Measurements from ENCODE around the gene TMEM164. TPM values are rescaled to one million over a fixed set of nuclear protein-coding genes. Genes with fewer than 3 reads are reported as not detected.
"Not testable (repeated sequence)": the region's sequence is repeated elsewhere in the genome, so short reads cannot be mapped to it uniquely, and the experiment has no call there.

Gene TMEM164
- total RNA-seq, 1 donor from 2014 or later = 48.3 TPM

DNA sequence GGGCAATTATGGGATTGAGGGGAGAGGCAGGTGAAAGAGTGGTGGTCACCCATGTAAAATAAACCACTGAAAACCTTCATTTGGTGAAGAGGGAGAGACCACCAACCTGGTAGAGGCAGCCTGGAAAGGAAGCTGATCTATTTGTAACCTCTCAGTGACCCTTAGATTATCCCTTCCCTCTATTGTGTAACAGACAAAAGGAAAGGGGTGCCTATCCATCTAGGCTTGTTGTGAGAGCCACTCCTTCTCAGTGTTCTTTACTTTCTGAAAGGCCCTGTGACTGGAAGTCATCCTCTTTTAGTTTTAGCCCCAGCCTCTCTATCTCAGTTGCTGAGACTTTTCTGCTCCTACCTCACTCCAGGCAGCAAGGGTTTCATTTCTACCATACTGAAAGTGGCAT, 142.4 kb downstream of the TMEM164 start:
- no peak overlapping the region for H3K4me3 ChIP-seq
- no peaks in the 10 kb centered on the region for H3K9me3 ChIP-seq (replicated peaks)
- TF ChIP-seq, protein P1, sequence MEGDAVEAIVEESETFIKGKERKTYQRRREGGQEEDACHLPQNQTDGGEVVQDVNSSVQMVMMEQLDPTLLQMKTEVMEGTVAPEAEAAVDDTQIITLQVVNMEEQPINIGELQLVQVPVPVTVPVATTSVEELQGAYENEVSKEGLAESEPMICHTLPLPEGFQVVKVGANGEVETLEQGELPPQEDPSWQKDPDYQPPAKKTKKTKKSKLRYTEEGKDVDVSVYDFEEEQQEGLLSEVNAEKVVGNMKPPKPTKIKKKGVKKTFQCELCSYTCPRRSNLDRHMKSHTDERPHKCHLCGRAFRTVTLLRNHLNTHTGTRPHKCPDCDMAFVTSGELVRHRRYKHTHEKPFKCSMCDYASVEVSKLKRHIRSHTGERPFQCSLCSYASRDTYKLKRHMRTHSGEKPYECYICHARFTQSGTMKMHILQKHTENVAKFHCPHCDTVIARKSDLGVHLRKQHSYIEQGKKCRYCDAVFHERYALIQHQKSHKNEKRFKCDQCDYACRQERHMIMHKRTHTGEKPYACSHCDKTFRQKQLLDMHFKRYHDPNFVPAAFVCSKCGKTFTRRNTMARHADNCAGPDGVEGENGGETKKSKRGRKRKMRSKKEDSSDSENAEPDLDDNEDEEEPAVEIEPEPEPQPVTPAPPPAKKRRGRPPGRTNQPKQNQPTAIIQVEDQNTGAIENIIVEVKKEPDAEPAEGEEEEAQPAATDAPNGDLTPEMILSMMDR (IDR thresholded peaks at IDR 0.05; ENCODE audit: borderline replicate concordance) = no peak
- H3K27ac ChIP-seq (replicated peaks) = peak overlapping the region; percentile 51
- no peak for DNase-seq
- H3K4me1 ChIP-seq = peaks cover 43% of the 10 kb centered on the region
- intact Hi-C loops (cut with micrococcal nuclease) = loop anchor here (5.0 kb wide), 1 partner anchor 233 kb away; no protein-coding TSS in a partner anchor
- no peaks in the 10 kb centered on the region for H3K36me3 ChIP-seq
- no peaks in the 10 kb centered on the region for H3K27me3 ChIP-seq (ENCODE audit: low read depth)

DNA sequence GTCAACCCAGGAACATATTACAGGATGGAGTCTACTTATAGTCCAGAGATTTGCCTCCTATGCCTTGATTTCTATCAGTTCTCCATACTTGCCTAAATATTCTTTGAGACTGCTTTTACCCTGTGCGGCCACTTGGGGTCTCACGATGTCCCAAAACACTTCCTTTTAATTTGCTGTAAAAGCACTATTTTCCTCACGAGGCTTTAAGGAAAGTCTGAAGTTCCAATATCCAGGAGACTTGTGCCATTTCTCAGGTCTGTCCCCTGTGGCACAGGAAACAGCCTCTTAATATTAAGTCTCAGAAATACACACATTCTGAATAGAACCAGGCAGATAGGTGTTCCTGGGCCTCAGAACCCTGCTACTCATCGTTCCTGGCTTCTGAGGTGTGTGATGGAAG, 142.9 kb downstream of the TMEM164 start:
- intact Hi-C loops (cut with micrococcal nuclease) = loop anchor here (5.0 kb wide), 1 partner anchor 234 kb away; no protein-coding TSS in a partner anchor
- TF ChIP-seq, protein P1 (IDR thresholded peaks at IDR 0.05; ENCODE audit: borderline replicate concordance) = peak; percentile 57
- Histone ChIP-seq H3K27ac (replicated peaks) (peak overlapping the region; percentile 33), H3K9me3 (replicated peaks) (no peaks in the 10 kb centered on the region), H3K4me1 (peaks cover 43% of the 10 kb centered on the region), H3K27me3 (ENCODE audit: low read depth) (no peaks in the 10 kb centered on the region), H3K36me3 (no peaks in the 10 kb centered on the region), H3K4me3 (no peak overlapping the region)
- no peak for DNase-seq

DNA sequence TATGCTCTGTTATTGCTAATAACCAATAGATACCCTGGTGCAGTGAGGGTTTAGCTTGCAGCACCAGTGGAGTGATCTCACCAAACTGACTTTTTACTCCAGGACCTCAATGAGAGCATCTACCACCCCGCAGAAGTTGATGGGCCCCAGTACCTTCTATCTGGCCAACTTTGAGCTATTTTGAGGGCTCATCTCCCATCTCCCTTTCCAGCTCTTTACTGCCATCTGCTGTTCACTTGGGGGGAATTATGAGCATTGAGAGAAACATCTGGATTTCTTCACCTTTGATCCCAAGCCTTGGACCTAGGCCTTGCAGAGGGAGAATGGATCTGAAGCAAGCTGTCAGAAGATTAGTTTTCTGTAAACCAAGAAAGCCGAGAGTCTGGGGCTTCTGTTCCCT, 143.6 kb downstream of the TMEM164 start:
- TF ChIP-seq, protein P1 (IDR thresholded peaks at IDR 0.05; ENCODE audit: borderline replicate concordance) = peak; percentile 61
- H3K4me3 ChIP-seq = no peak overlapping the region
- peaks cover 43% of the 10 kb centered on the region for H3K4me1 ChIP-seq
- H3K27ac ChIP-seq (replicated peaks) = peak overlapping the region; percentile 33
- no peaks in the 10 kb centered on the region for H3K9me3 ChIP-seq (replicated peaks)
- no peaks in the 10 kb centered on the region for H3K36me3 ChIP-seq
- DNase-seq = no peak
- no peaks in the 10 kb centered on the region for H3K27me3 ChIP-seq (ENCODE audit: low read depth)
- intact Hi-C loops (cut with micrococcal nuclease) = loop anchor here (5.0 kb wide), 1 partner anchor 234 kb away; no protein-coding TSS in a partner anchor

DNA sequence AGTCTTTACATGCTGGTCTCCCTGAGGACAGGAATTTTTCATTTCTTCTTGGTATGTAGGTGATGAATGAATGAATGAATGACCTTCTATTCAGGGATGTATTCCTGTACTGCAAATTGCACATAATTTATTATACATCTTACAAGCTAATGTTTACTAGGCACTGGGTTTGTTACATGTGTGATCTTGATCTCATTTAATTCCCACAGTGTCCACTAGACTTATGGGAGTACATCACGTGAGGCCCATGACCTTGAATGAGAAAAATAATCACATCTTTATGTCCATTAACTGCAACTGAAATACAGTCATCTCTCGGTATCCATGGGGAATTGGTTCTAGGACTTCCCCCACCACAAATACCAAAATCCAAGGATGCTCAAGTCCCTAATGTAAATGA, 150.3 kb downstream of the TMEM164 start:
- TF ChIP-seq, protein P1 (IDR thresholded peaks at IDR 0.05; ENCODE audit: borderline replicate concordance) = no peak
- DNase-seq = no peak
- H3K4me1 ChIP-seq = no peaks in the 10 kb centered on the region
- intact Hi-C loops (cut with micrococcal nuclease) = no loop called here
- no peaks in the 10 kb centered on the region for H3K36me3 ChIP-seq
- H3K4me3 ChIP-seq = no peak overlapping the region
- H3K27ac ChIP-seq (replicated peaks) = no peak overlapping the region
- no peaks in the 10 kb centered on the region for H3K27me3 ChIP-seq (ENCODE audit: low read depth)
- H3K9me3 ChIP-seq (replicated peaks) = no peaks in the 10 kb centered on the region

DNA sequence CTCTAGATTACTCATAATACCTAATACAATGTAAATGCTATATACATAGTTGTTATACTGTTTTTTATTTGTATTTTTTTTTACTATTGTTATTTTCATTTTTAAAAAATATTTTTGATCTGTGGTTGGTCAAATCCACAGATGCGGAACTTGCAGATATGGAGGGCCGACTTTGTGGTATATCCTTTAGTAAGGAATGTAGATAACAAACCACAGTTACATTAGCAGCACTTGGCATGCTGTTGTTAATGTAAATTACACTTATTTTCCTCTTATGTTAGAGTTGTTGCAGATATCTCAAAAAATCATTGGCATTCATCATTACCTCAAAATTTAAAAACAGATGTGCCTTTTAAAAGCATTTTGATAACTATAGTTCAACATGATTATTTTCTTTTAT, 151.0 kb downstream of the TMEM164 start:
- H3K27ac ChIP-seq (replicated peaks) = no peak overlapping the region
- H3K4me3 ChIP-seq = no peak overlapping the region
- no peaks in the 10 kb centered on the region for H3K27me3 ChIP-seq (ENCODE audit: low read depth)
- H3K4me1 ChIP-seq = no peaks in the 10 kb centered on the region
- DNase-seq = no peak
- TF ChIP-seq, protein P1 (IDR thresholded peaks at IDR 0.05; ENCODE audit: borderline replicate concordance) = no peak
- no peaks in the 10 kb centered on the region for H3K9me3 ChIP-seq (replicated peaks)
- intact Hi-C loops (cut with micrococcal nuclease) = no loop called here
- H3K36me3 ChIP-seq = no peaks in the 10 kb centered on the region

DNA sequence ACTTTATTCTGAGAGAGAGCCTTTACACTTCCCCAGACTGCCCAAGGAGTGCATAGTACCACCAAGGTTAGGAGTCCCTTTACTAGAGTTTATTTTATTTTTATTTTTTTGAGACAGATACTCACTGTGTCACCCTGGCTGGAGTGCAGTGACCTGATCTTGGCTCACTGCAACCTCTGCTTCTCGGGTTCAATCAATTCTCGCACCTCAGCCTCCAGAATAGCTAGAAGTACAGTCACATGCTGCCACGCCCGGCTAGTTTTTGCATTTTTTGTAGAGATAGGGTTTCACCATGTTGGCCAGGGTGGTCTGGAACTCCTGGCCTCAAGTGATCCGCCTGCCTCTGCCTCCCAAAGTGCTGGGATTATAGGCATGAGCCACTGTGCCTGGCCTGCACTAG, 151.4 kb downstream of the TMEM164 start:
- H3K27ac ChIP-seq (replicated peaks); H3K36me3 ChIP-seq; H3K4me3 ChIP-seq; DNase-seq; H3K4me1 ChIP-seq; intact Hi-C loops (cut with micrococcal nuclease); H3K27me3 ChIP-seq (ENCODE audit: low read depth); H3K9me3 ChIP-seq (replicated peaks): not testable (repeated sequence)

Data from left ventricle myocardium inferior (tissue), 1 donor.